HAP-1 (cell line): Measurements from ENCODE around the gene CEP131.
"Not testable (repeated sequence)": the region's sequence is repeated elsewhere in the genome, so short reads cannot be mapped to it uniquely, and the experiment has no call there.

Experiments used
- DNase-seq, 2 experiments: peaks; one replicate each; pipeline ENCODE4 v3.0.0-alpha.2; 2016 to 2020; ENCODE audit warnings: low spot score in 2 of 2
- H3K27me3 ChIP-seq: fragments of 250-450 bp; sonication (Bioruptor Pico); 2 replicates; pipeline ENCODE4 v1.5.1; 2020; ENCODE audit warnings: low read depth, mild to moderate bottlenecking, moderate library complexity
- H3K36me3 ChIP-seq: fragments of 250-450 bp; sonication (Bioruptor Pico); replicated peaks from 2 replicates; pipeline ENCODE4 v1.5.1; 2020; ENCODE audit warnings: mild to moderate bottlenecking
- H3K4me1 ChIP-seq: fragments of 250-450 bp; sonication (Bioruptor Pico); 2 replicates; pipeline ENCODE4 v1.5.1; 2020; ENCODE audit warnings: mild to moderate bottlenecking
- H3K4me3 ChIP-seq: fragments of 250-450 bp; sonication (Bioruptor Pico); 2 replicates; pipeline ENCODE4 v1.5.1; 2020; ENCODE audit warnings: mild to moderate bottlenecking, moderate library complexity
- H3K9me3 ChIP-seq: fragments of 250-450 bp; sonication (Bioruptor Pico); 2 replicates; pipeline ENCODE4 v1.5.1; 2020; ENCODE audit warnings: mild to moderate bottlenecking, moderate library complexity
- in situ Hi-C: fragments of 300-500 bp; cut with MboI; formaldehyde crosslinking; loops from 3 replicates; pipeline ENCODE4 v1.14.3; 2020; ENCODE audit warnings: low sequenced_read_pairs, inconsistent platforms, mixed read lengths

CEP131 gene

GRCh38 chr17:81231766-81232581, 9.2 kb upstream of the CEP131 start:
- Histone ChIP-seq H3K4me3 (no peak overlapping the region), H3K27me3 (no peaks in the 10 kb centered on the region), H3K4me1 (no peaks in the 10 kb centered on the region), H3K36me3 (peaks cover 7% of the 10 kb centered on the region), H3K9me3 (no peaks in the 10 kb centered on the region)
- in situ Hi-C loops, result no loop called here
- no peak for DNase-seq

- Histone ChIP-seq H3K9me3 (peaks cover 1% of the 10 kb centered on the region; the same call in 1 of the 2 replicates), H3K4me3 (no peak overlapping the region), H3K4me1 (no peaks in the 10 kb centered on the region), H3K27me3 (no peaks in the 10 kb centered on the region), H3K36me3 (peaks cover 7% of the 10 kb centered on the region)
- in situ Hi-C loops, result no loop called here
- no peak for DNase-seq
These were observed 8.4 kb upstream of the CEP131 start for GRCh38 chr17:81231121-81231645.

GRCh38 chr17:81230043-81230820, 7.5 kb upstream of the CEP131 start:
- DNase-seq, result peak in 1 of 2 experiments; percentile 70
- H3K4me1 ChIP-seq, result no peaks in the 10 kb centered on the region
- in situ Hi-C loops, result no loop called here

GRCh38 chr17:81229666-81229920, 6.8 kb upstream of the CEP131 start:
- H3K36me3 ChIP-seq, result peaks cover 7% of the 10 kb centered on the region
- H3K4me3 ChIP-seq, result no peak overlapping the region
- no peaks in the 10 kb centered on the region for H3K4me1 ChIP-seq
- no peak for DNase-seq
- no peaks in the 10 kb centered on the region for H3K27me3 ChIP-seq
- peaks cover 2% of the 10 kb centered on the region; the same call in 1 of the 2 replicates for H3K9me3 ChIP-seq
- in situ Hi-C loops, result no loop called here

More at GRCh38 chr17:81230043-81230820, 7.5 kb upstream of the CEP131 start:
- H3K4me3 ChIP-seq, result no peak overlapping the region
- peaks cover 7% of the 10 kb centered on the region for H3K36me3 ChIP-seq
- peaks cover 2% of the 10 kb centered on the region; the same call in 1 of the 2 replicates for H3K9me3 ChIP-seq
- H3K27me3 ChIP-seq, result no peaks in the 10 kb centered on the region

GRCh38 chr17:81228834-81229665, 6.3 kb upstream of the CEP131 start:
- DNase-seq, result no peak
- Histone ChIP-seq H3K9me3 (peaks cover 2% of the 10 kb centered on the region; the same call in 1 of the 2 replicates), H3K4me3 (no peak overlapping the region), H3K36me3 (peaks cover 7% of the 10 kb centered on the region), H3K27me3 (no peaks in the 10 kb centered on the region), H3K4me1 (no peaks in the 10 kb centered on the region)
- in situ Hi-C loops, result no loop called here

GRCh38 chr17:81228420-81228819, 5.7 kb upstream of the CEP131 start:
- Histone ChIP-seq H3K4me3 (no peak overlapping the region), H3K4me1 (peaks cover 3% of the 10 kb centered on the region), H3K27me3 (no peaks in the 10 kb centered on the region), H3K9me3 (peaks cover 2% of the 10 kb centered on the region; the same call in 1 of the 2 replicates), H3K36me3 (peaks cover 7% of the 10 kb centered on the region)
- in situ Hi-C loops, result no loop called here
- DNase-seq, result no peak

DNA sequence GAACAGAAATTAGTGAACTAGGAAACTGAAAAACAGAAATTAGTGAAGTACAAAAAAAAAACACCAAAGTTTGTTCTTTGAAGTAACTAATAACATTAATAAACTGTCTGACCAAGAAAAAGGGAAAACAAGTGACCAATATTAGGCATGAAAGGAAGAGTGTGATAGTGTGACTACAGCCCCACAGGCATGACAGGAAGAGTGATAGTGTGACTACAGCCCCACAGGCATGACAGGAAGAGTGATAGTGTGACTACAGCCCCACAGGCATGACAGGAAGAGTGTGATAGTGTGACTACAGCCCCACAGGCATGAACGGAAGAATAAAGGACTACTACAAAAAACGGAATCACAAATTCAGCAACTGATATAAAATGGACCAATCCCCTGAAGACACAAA, 4.9 kb upstream of the CEP131 start:
- H3K36me3 ChIP-seq, H3K27me3 ChIP-seq, in situ Hi-C loops, DNase-seq, H3K4me3 ChIP-seq, H3K9me3 ChIP-seq, H3K4me1 ChIP-seq: not testable (repeated sequence)

GRCh38 chr17:81223762-81224130, 981 bp upstream of the CEP131 start:
- no peak for DNase-seq
- H3K27me3 ChIP-seq, result no peaks in the 10 kb centered on the region
- H3K36me3 ChIP-seq, result no peaks in the 10 kb centered on the region; the same call in 1 of the 2 replicates
- in situ Hi-C loops, result no loop called here
- peaks cover 6% of the 10 kb centered on the region for H3K4me1 ChIP-seq
- peaks cover 2% of the 10 kb centered on the region; the same call in 1 of the 2 replicates for H3K9me3 ChIP-seq
- no peak overlapping the region for H3K4me3 ChIP-seq

- Histone ChIP-seq H3K4me1 (peaks cover 6% of the 10 kb centered on the region), H3K9me3 (peaks cover 2% of the 10 kb centered on the region; the same call in 1 of the 2 replicates), H3K36me3 (no peaks in the 10 kb centered on the region; the same call in 1 of the 2 replicates), H3K27me3 (no peaks in the 10 kb centered on the region), H3K4me3 (peak overlapping the region; percentile 55)
- in situ Hi-C loops, result no loop called here
- no peak for DNase-seq
These were observed 202 bp downstream of the CEP131 start for GRCh38 chr17:81222620-81222905.

- Histone ChIP-seq H3K36me3 (no peaks in the 10 kb centered on the region; the same call in 1 of the 2 replicates), H3K27me3 (no peaks in the 10 kb centered on the region), H3K4me3 (peak overlapping the region; percentile 55), H3K9me3 (peaks cover 2% of the 10 kb centered on the region; the same call in 1 of the 2 replicates), H3K4me1 (peaks cover 6% of the 10 kb centered on the region)
- DNase-seq, result no peak
- in situ Hi-C loops, result no loop called here
These were observed 734 bp downstream of the CEP131 start for GRCh38 chr17:81221842-81222619.

GRCh38 chr17:81221371-81221841, 1.4 kb downstream of the CEP131 start:
- H3K9me3 ChIP-seq, result peaks cover 2% of the 10 kb centered on the region; the same call in 1 of the 2 replicates
- in situ Hi-C loops, result no loop called here
- peak overlapping the region; percentile 55 for H3K4me3 ChIP-seq
- peak in 1 of 2 experiments; percentile 40 for DNase-seq
- H3K4me1 ChIP-seq, result peaks cover 6% of the 10 kb centered on the region
- no peaks in the 10 kb centered on the region; the same call in 1 of the 2 replicates for H3K36me3 ChIP-seq
- H3K27me3 ChIP-seq, result no peaks in the 10 kb centered on the region

GRCh38 chr17:81219476-81220180, 3.1 kb downstream of the CEP131 start:
- Histone ChIP-seq H3K4me3 (no peak overlapping the region), H3K9me3 (no peaks in the 10 kb centered on the region; the same call in 1 of the 2 replicates), H3K27me3 (no peaks in the 10 kb centered on the region), H3K4me1 (peaks cover 6% of the 10 kb centered on the region), H3K36me3 (no peaks in the 10 kb centered on the region; the same call in 1 of the 2 replicates)
- DNase-seq, result no peak
- in situ Hi-C loops, result no loop called here
